T-helper 2 cell (primary cell): ENCODE data around the gene WDR83.

Source experiments
- DNase-seq, 5 experiments: peaks; one replicate each; pipeline versions ENCODE4 v3.0.0 to v3.0.0-alpha.2; 2012 to 2022

The WDR83 gene

DNA sequence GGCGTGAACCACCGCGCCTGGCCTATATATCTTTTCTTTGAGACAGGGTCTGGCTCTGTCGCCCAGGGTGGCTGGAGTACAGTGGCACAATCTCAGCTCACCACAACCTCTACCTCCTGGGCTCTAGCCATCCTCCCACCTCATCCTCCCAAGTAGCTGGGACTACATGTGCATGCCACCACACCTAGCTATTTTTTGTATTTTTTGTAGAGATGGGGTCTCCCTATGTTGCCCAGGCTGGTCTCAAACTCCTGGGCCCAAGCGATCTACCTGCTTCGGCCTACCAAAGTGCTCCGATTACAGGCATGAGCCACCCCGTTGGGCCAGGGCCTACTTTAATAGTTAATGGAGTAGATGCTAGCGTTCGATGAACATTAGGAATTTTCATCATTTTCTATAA, 53.7 kb downstream of the WDR83 start:
- no peak for DNase-seq

DNA sequence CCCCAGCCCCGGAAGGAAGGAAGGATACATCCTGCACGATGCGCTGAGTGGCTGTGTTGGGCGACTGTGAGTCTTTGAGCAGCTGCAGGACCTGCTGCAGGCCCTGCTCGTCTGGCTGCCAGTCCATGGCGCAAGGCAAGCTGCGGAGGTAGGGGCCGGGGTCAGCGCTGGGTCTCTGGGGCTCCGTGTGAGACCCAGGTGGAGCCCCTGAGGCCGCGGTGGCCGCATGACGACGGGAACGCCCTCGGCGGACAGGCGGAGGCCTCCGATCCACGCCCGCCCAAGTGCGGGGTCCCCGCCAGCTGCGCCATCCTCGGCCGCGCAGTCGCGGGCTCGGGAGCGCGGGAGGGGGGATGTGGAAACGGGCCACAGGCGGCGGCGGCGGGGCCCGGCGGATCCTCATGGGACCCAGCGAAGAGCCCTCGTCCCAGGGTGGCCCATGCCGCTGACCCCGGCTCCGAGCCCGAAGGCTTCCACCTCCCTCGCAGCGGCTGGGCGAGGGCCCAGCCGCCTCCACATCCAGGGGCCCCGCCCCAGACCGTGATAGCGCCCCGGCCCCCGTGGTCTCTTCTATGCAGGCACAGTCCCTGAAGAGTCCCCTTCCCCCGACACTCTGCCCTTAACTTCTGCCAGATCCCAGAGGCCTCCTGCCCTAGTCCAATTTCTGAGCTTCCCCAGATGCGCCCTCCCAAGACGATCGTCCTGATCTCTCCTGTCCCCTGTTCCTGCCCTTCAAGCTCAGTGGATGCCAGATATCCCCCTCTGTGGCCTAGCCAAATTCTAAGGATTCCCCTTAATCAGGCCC, 54.4 kb downstream of the WDR83 start:
- DNase-seq = peak in 1 of 5 experiments; percentile 66

- peak; percentile 22 to 78 (median 38) for DNase-seq
Measured at GRCh38 chr19:12721656-12722565, 55.3 kb downstream of the WDR83 start.

DNA sequence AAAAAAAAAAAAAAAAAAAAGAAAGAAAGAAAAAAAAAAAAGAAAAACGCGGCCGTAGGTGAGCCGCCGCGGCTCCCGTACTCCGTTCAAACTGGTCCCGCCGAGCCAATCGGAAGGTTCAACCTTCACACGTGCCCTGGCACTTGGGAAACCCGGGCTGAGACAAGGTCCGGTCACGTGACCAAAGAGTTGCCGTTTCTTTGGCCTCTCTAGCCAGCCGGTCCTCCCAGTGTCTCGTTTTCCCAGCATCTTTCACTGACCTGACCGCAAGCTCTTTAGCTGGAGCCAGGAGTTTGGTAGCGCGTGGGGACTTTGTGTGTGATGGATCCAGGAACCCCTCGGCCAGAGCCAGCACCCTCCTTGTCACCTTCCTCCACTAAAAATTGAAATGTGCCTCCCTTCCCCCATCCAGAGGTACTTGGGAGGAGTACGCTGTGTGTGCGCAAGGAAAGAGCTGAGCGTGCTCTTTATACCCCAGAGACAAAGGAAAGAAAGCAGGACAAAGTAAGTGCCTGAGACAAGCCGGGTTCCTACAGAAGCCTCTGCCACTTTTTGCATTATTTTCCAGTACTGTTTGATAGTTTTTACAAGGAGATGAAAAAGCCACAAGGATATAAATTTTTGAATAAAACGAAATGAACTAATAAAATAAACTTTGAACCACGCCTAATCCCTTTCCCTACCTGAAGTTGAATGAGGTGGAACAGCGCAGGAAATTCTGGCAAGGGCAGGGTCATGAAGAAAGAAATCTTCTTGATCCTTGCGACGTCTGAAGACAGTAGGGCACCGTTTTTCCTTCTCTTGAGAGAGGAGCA, 56.2 kb downstream of the WDR83 start:
- peak; percentile 79 to 98 (median 90) for DNase-seq

- DNase-seq = no peak
Measured at GRCh38 chr19:12723381-12723640, 56.7 kb downstream of the WDR83 start.

GRCh38 chr19:12723641-12724426, 57.2 kb downstream of the WDR83 start, which contains the start of gene TNPO2:
TSS of gene TNPO2 (minus strand) at chr19:12723932. CDS start at chr19:12720977, 2,955 bp downstream.
- DNase-seq = peak in 4 of 5 experiments; percentile 38 to 84 (median 56)
